ELR (cell line): Measurements from ENCODE around the gene KCNJ1.

Source experiments
- DNase-seq: peaks from one replicate; pipeline ENCODE4 v3.0.0-alpha.2; 2015; ENCODE audit warnings: low read depth

Gene KCNJ1

GRCh38 chr11:128867277-128867676, at the start of gene KCNJ1:
KCNJ1 (minus strand) TSS chr11:128867296; CDS start chr11:128840243, 27,053 bp downstream.
- DNase-seq = no peak

- DNase-seq = no peak
Observed at GRCh38 chr11:128916681-128917080, 49.6 kb upstream of the KCNJ1 start.

- DNase-seq = no peak
Observed at GRCh38 chr11:128916037-128916572, 49.0 kb upstream of the KCNJ1 start.

- DNase-seq = no peak
Observed at GRCh38 chr11:128915149-128915521, 48.0 kb upstream of the KCNJ1 start.

GRCh38 chr11:128914216-128915148, 47.4 kb upstream of the KCNJ1 start:
- no peak for DNase-seq

GRCh38 chr11:128913806-128914205, 46.7 kb upstream of the KCNJ1 start:
- no peak for DNase-seq

- DNase-seq = no peak
Observed at GRCh38 chr11:128911701-128912100, 44.6 kb upstream of the KCNJ1 start.

- DNase-seq = no peak
Observed at GRCh38 chr11:128911239-128911638, 44.1 kb upstream of the KCNJ1 start.

- DNase-seq = no peak
Observed at GRCh38 chr11:128910576-128910975, 43.5 kb upstream of the KCNJ1 start.

- DNase-seq = no peak
Observed at GRCh38 chr11:128909438-128910125, 42.5 kb upstream of the KCNJ1 start.

GRCh38 chr11:128908391-128909246, 41.5 kb upstream of the KCNJ1 start:
- DNase-seq = peak; percentile 84

GRCh38 chr11:128907585-128907984, 40.5 kb upstream of the KCNJ1 start:
- DNase-seq = no peak

- DNase-seq = no peak
Observed at GRCh38 chr11:128906185-128907050, 39.3 kb upstream of the KCNJ1 start.

GRCh38 chr11:128905345-128906184, 38.5 kb upstream of the KCNJ1 start:
- DNase-seq = peak; percentile 64

GRCh38 chr11:128904656-128905344, 37.7 kb upstream of the KCNJ1 start:
- peak; percentile 7 for DNase-seq

GRCh38 chr11:128904303-128904655, 37.2 kb upstream of the KCNJ1 start:
- DNase-seq = no peak

GRCh38 chr11:128903248-128904061, 36.4 kb upstream of the KCNJ1 start:
- DNase-seq = peak; percentile 67

GRCh38 chr11:128902515-128903066, 35.5 kb upstream of the KCNJ1 start:
- peak; percentile 78 for DNase-seq
